HG03045 (cell line): Measurements from ENCODE around the gene FOXP1.

Source experiments
- ATAC-seq: cut with Tn5 transposase; IDR thresholded peaks from one replicate; pipeline ENCODE4 v1.9.1; 2021; ENCODE audit warnings: mild to moderate bottlenecking, moderate library complexity; ENCODE audit not compliant: unreplicated experiment

The FOXP1 gene

DNA sequence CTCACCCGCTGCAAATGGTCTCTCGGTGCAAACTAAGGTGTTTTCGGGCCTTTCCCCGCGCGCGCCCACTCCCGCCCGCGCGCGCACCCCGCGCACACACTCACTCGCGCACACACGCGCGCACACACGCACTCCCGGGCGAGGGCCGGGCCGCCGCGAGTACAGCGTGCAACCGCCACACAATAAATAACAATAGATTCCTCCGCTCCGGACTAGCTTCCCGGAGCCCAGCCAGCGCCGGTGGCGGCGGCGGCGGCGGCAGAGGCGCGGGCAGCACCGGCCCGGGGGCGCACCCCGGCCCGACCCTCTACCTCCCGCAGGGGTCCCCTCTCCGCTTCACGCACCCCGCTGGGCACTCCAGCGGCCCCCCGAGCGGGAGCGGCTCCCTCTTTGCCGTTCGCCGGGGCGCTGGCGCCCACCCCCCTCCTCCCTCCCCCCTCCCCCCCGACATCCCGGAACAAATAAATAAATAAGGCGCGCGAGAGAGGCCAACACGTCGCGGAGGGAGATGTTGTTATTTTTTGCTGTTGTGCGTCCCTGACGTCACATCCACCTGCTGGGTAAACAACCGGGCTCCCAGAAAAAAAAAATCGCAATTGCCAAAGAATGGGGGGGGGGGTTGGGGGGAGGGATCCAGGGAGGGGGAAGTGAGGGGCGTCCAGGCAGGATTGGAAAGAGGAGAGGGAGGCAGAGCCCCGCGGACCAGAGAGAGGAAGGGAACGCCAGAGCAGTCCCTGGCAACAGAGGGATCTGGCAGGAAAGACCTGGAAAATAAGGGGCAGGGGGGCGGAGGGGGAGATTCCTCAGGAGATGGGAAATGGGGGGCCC is at the start of gene FOXP1:
TSS of gene FOXP1 (minus strand) at position 163 of the 828 bp plus-strand sequence. CDS start 385,347 bp downstream, outside the sequence.
- no peak for ATAC-seq

DNA sequence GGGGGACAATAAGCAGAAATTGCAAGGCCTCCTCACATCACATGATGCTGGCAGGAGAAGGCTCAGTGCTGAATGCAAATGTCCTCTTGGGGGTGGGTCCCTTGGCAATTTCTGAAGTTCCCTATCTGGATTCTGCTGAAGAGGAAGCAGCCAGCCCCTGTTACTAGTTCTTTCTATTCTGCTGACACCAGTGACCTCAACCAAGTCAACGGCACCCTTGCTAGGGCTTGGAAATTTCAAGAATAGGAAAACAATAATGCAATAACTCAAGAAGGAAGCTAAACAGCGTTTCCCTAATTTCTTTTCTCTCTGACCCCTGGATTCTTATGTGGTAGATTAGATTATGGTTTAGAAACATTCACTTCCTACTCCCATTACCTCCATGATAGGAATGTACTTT is 46.2 kb upstream of the FOXP1 start:
- no peak for ATAC-seq

- no peak for ATAC-seq
Measured at GRCh38 chr3:71629289-71629688, 45.8 kb upstream of the FOXP1 start.

DNA sequence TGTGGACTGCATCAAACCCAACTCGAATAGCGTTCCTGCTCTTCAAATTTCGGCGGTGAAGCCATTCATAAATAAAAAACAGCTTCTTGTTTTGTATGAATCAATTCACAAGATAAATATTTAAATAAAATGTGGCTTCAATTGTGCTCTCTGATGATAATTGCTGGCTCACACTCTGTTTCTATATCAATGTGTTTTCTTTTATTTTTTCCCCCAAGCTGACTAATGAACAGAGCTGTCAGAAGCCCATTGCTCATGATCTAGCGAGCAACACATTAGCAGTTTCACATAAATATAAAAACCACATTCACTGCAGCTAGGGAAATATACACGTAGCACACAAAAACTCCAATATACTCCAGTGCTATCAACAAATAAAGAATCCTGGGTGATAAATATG is 45.0 kb upstream of the FOXP1 start:
- ATAC-seq, result no peak

DNA sequence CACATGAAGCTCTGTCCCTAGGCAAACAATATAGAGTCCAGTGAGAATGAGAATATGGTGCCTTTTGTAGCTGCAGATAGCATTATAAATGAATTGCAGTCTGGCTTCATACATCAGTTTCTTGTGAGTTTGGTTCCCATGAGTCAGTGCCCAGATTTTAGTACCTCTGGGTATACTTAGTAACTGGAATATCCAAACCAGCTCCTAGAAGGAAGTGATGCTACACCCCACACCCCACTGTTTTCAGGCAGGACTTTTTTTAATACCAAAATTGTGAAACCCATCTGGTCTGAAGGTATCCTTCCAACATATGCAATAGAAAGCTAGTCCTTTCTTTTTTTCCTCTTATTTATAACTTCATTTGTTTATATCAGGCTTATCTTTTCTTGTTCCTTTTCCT is 42.1 kb upstream of the FOXP1 start:
- no peak for ATAC-seq

- ATAC-seq, result no peak
Measured at GRCh38 chr3:71621825-71622537, 38.5 kb upstream of the FOXP1 start.

- ATAC-seq, result no peak
Measured at GRCh38 chr3:71618538-71618937, 35.0 kb upstream of the FOXP1 start.

GRCh38 chr3:71616571-71617021 is 33.1 kb upstream of the FOXP1 start:
- no peak for ATAC-seq

GRCh38 chr3:71614869-71615268 is 31.3 kb upstream of the FOXP1 start:
- ATAC-seq, result no peak

DNA sequence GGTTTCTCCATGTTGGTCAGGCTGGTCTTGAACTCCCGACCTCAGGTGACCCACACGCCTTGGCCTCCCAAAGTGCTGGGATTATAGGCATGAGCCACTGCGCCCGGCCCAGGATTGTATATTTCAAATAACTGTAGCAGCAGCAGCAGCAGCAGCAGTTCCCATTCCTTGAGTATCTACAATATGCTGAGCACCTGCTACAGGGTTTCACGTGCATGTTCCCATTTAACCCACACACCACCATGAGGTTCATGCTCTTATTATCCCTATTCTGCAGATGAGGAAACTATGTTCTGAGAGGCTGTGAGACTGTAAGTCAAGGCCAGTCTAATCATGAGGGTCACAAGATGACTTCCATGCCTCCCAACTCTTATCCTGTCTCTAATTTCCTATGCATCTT is 30.9 kb upstream of the FOXP1 start:
- ATAC-seq, result no peak

GRCh38 chr3:71611099-71611498 is 27.6 kb upstream of the FOXP1 start:
- ATAC-seq, result no peak

DNA sequence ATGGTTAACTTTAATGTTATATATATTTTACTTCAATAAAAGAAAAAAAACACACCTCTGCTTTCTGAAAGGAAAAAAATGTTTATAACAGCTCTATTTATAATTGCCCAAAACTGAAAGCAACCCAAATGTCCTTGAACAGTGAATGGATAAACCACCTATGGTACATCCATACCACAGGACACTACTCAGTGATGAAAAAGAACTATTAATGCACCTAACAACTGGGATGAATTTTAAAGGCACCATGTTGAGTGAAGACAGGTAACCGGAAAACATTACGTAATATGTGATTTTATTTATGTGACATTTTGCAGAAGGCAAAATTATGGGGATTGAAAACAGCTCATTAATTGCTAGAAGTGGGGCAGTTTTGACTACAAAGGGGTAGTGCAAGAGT is 23.8 kb upstream of the FOXP1 start:
- ATAC-seq, result no peak

GRCh38 chr3:71606582-71606981 is 23.1 kb upstream of the FOXP1 start:
- no peak for ATAC-seq

GRCh38 chr3:71602256-71602655 is 18.7 kb upstream of the FOXP1 start:
- no peak for ATAC-seq

DNA sequence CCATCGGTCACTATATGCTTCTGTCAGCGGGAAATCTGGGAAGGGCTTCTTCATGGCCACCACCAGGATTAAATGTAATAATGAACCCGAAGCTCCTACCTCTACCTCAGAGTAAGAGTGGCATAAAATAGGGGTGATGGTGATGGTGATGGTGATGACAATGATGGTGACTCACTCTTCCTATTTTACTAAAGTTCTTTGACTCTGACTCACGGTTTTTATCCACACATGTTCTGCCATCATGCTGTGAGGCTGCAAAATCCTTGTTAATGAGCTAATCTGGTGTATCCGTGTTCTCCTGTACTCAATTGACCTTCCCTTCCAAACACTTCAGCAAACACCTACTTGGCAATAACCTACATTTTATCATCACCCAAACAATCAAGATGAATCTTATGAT is 18.3 kb upstream of the FOXP1 start:
- ATAC-seq, result no peak

- no peak for ATAC-seq
Measured at GRCh38 chr3:71600646-71601288, 17.2 kb upstream of the FOXP1 start.

DNA sequence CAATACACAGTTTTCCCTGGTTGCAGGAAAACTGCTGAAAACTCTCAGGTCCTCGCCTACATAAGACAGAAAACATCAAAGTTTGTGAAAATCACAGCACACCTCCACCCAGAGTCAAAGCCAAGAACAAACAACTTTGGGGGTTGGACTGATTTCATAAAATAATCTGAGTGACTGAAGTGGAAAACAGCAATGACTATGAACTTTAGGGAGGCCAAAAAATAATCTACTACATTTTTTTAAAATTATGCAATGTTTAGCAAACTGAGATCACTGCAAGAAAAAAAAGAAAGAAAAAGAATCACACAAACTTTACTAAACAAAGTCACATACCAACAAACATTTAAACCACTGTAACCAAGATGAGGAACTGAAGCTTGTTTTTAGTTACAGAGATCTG is 15.9 kb upstream of the FOXP1 start:
- ATAC-seq, result no peak

DNA sequence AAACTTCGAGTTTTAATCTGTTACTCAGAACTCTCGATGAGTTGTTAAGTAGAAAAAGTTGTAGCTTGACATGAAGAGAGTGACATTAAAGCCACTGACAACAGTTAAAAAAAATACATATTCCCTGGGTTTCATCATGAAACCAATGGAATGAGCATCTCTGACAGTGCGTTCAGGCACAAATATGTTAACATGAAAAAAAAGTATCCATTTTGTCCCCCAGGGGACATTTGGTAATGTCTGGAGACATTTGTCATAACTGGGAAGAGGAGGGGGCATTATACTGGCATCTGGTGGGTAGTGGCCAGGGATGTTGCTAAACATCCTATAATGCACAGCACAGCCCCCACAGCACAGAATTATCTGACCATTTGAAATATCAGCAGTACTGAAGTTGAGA is 14.8 kb upstream of the FOXP1 start:
- ATAC-seq, result no peak

DNA sequence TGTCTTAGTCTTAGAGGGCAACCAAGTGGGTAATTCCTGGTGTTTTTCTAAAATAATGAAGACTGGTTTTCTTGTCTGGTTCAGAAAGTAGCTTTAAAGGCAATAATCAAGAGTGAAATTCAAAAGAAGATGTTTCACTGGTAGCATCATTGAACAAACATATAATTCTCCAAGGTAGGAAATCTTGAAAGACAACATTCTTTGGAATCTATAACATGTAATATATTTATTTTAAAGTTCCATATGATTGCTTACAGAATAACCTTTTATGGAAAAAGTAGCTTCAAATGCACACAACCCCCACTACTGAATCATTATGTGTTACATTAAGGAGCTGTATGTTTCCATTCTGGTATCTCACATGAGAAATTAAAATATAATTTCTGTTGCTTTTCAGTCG is 13.8 kb upstream of the FOXP1 start:
- no peak for ATAC-seq

- ATAC-seq, result no peak
Measured at GRCh38 chr3:71593106-71593505, 9.6 kb upstream of the FOXP1 start.

GRCh38 chr3:71591101-71591500 is 7.6 kb upstream of the FOXP1 start:
- ATAC-seq, result no peak

GRCh38 chr3:71589132-71589531 is 5.6 kb upstream of the FOXP1 start:
- no peak for ATAC-seq
